HepG2 (cell line): ENCODE measurements around the gene SHTN1.

Experiments
- MAZ ChIP-seq, 2 experiments: sonication (generic) in 1 of 2; formaldehyde crosslinking in 1 of 2; IDR thresholded peaks; 2 replicates each; pipeline versions ENCODE4 v1.5.0 to v1.6.1; 2012 to 2020; ENCODE audit warnings: low read depth in 2 of 2, mild to moderate bottlenecking in 2 of 2, borderline replicate concordance in 1 of 2, improper control_type of control experiment in 1 of 2, low read length in 1 of 2, missing genetic modification reagents in 1 of 2, moderate library complexity in 1 of 2
- SMYD3 ChIP-seq: sonication (generic); formaldehyde crosslinking; IDR thresholded peaks from 2 replicates; pipeline ENCODE4 v1.8.1; 2023; ENCODE audit warnings: mild to moderate bottlenecking, missing genetic modification reagents
- TBL1XR1 ChIP-seq: fragments of 150-350 bp; IDR thresholded peaks from 2 replicates; pipeline ENCODE4 v1.6.1; 2014; ENCODE audit warnings: borderline replicate concordance, low read length; ENCODE audit not compliant: partially characterized antibody
- TF ChIP-seq, protein P1 (sequence below): sonication (generic); formaldehyde crosslinking; IDR thresholded peaks from 2 replicates; pipeline ENCODE4 v1.5.1; 2020; ENCODE audit warnings: mild to moderate bottlenecking, missing genetic modification reagents
- TF ChIP-seq, protein P2 (sequence below): sonication (generic); formaldehyde crosslinking; IDR thresholded peaks from 2 replicates; pipeline ENCODE4 v1.5.0; 2020; ENCODE audit warnings: mild to moderate bottlenecking, missing genetic modification reagents, moderate library complexity

DNA sequence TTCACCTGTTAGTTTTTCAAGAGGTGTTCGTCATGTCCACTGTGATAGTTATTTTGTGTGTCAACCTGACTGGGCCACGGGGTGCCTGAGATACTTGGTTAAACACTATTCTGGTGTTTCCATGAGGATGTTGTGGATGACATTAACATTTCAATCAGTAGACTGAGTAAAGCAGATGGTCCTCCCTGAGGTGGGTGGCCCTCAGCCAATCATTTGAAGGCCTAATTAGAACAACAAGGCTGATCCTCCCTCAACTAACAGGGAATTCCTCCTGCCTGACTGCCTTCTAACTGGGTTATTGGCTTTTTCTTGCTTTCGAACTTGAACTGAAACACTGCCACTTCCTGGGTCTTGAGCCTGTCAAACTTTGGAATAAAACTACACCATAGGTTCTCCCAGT lies 79.9 kb downstream of the SHTN1 start:
- TF ChIP-seq SMYD3 (CRISPR knock-in tag) (no peak), TBL1XR1 (no peak), MAZ (IDR thresholded peaks at IDR 0.05; ENCODE audit: borderline replicate concordance, low read depth, low read length) (no peak), MAZ (CRISPR knock-in tag; IDR thresholded peaks at IDR 0.05; ENCODE audit: low read depth) (no peak)
- TF ChIP-seq, protein P1, sequence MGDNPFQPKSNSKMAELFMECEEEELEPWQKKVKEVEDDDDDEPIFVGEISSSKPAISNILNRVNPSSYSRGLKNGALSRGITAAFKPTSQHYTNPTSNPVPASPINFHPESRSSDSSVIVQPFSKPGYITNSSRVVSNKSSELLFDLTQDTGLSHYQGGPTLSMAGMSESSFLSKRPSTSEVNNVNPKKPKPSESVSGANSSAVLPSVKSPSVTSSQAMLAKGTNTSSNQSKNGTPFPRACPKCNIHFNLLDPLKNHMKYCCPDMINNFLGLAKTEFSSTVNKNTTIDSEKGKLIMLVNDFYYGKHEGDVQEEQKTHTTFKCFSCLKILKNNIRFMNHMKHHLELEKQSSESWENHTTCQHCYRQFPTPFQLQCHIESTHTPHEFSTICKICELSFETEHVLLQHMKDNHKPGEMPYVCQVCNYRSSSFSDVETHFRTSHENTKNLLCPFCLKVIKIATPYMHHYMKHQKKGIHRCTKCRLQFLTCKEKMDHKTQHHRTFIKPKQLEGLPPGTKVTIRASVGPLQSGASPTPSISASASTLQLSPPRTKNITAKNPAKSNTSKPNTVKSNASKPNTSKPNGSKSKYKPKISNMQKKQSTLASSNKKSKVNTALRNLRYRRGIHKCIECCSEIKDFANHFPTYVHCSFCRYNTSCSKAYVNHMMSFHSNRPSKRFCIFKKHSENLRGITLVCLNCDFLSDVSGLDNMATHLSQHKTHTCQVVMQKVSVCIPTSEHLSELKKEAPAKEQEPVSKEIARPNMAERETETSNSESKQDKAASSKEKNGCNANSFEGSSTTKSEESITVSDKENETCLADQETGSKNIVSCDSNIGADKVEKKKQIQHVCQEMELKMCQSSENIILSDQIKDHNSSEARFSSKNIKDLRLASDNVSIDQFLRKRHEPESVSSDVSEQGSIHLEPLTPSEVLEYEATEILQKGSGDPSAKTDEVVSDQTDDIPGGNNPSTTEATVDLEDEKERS (CRISPR knock-in tag), result no peak
- TF ChIP-seq, protein P2, sequence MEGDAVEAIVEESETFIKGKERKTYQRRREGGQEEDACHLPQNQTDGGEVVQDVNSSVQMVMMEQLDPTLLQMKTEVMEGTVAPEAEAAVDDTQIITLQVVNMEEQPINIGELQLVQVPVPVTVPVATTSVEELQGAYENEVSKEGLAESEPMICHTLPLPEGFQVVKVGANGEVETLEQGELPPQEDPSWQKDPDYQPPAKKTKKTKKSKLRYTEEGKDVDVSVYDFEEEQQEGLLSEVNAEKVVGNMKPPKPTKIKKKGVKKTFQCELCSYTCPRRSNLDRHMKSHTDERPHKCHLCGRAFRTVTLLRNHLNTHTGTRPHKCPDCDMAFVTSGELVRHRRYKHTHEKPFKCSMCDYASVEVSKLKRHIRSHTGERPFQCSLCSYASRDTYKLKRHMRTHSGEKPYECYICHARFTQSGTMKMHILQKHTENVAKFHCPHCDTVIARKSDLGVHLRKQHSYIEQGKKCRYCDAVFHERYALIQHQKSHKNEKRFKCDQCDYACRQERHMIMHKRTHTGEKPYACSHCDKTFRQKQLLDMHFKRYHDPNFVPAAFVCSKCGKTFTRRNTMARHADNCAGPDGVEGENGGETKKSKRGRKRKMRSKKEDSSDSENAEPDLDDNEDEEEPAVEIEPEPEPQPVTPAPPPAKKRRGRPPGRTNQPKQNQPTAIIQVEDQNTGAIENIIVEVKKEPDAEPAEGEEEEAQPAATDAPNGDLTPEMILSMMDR (CRISPR knock-in tag), result no peak
